ENCODE data around the gene CCHCR1.

CCHCR1 gene

DNA sequence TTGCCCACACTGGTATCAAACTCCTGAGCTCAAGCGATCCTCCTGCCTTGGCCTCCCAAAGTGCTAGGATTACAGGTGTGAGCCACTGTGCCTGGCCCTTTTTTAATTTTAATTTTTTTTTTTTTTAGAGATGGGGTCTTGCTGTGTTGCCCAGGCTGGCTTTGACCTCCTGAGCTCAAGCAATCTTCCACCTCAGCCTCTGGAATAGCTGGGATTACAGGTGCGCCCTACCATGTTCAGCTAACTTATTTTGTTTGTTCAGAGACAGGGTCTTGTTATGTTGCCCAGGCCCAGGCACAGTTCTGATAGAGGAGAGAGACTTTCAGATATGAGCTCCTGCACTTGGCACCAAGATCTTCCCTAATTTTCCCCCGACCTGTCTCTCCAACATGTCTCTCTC, 26.9 kb downstream of the CCHCR1 start:
- no peak for DNase-seq (ENCODE audit: low read depth in 2 of 2)

DNA sequence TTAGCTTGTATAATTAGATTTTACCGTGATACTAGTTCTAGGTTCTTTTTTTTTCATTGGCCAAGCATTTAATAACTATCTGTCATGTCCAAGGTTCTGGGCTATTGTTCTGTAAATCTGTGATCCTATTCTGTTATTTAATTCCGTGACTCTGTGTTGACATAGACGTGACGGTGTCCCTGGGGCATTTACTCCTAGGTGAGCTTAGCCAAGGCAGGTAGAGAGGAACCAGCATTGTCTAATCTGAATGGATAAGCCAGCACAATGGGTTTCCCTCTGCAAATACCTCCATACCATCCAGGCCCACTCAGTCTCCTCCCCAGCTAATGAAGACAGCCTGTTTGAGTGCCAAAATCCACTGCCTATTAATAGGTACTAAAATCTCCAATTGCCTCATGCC, 28.5 kb downstream of the CCHCR1 start:
- DNase-seq (ENCODE audit: low read depth in 2 of 2) = no peak

DNA sequence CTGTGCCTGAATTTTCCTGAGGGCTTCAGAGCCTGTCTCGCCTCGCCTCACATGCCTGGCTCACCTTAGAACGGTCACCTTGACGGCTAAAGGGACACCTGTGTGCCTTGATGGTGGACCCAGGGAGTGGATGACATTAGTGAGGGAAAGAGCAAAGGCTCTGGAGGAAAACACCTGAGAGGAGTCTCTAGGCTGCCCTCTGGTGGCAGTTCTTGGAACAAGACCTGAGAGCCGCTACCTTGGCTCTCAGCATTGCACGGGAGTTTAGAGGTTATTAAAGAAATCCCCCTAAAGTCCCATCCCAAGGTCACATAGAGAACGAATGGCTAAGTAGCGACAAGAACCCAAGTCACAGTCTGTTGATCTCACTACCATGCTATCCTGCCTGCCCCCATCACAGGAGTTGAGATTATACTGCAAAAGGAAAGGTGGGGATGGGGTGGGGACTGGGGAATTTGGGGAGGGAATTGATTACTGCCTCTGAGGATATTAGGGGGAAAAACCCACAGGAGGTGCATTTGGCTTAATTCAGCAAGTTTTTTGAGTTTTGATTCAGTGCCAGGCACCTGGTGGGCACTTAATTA, 29.4 kb downstream of the CCHCR1 start:
- peak; percentile 50 to 70 for DNase-seq (ENCODE audit: low read depth in 2 of 2)

DNA sequence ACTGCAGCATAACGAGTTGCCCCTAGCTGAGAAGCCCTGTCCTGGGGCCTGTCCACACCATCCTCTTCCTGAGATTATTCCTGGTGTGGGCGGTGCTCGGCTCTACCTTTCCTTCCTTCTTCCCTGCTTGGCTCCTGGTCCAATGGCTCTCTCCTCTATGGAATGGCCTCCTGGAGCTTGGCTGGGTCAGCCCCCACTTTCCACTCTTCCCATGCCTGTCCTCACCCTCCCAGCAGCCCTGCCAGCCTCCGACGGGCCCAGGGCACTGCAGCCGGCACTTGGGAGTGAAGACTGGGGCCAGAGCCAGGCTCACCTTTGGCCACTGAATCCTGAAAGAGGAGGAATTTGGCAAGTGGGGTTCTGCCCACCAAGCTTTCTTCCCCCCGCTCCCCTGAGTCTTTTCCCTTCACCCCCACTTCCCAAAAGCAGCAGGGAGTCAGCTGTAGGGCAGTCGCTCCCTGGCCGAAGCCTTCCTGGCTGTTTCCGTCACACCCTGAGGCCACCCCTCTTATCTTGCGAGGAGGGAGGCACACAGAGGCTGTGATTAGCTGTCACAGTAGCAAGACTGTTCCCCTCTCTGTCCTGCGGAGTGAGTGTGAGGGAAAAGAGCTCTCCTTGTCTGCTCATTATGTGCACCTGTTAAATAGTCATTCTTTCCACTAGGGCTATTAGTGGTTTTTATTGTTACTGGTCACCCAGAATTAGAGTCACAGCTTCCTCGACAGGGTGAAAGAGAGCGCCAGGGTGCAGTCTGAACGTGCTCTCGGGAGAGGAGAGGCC, 31.0 kb downstream of the CCHCR1 start:
- DNase-seq (ENCODE audit: low read depth in 2 of 2) = no peak

DNA sequence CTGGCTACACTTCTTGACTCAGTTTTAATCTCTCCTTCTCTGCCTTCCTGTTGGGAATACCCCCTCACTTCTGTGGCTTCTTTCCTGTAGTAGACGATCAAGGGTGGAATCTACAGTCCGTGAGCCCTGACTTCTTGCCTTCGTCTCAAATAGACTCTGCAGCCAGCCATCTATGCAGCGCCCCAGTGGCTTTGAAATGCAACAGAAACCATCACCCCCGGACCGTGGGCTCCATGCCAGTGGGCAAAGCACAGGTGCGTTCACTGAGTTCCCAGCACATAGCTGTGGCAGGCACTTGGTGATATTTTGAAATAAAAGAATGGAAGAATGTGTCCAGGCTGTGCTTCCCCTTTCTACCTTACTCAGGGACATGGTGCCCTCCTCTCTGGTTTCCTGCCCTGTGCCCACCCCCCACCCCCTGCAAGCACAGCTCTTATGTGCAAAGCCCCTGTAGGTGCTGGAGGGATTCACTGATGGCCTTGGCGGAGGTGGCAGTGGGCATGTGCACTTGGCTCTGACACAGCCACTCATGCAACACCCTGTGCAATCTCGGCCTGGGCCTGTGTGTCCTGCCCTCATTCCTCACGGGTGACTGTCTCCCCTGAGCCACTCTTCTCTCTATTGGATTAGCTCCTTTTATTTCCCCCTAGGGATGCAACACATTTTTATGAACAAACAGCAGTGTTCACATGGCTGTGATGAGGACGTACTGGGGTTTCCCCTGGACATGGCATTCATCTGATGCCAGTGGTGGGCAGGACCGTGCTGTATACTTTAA, 31.8 kb downstream of the CCHCR1 start:
- DNase-seq (ENCODE audit: low read depth in 2 of 2) = no peak

DNA sequence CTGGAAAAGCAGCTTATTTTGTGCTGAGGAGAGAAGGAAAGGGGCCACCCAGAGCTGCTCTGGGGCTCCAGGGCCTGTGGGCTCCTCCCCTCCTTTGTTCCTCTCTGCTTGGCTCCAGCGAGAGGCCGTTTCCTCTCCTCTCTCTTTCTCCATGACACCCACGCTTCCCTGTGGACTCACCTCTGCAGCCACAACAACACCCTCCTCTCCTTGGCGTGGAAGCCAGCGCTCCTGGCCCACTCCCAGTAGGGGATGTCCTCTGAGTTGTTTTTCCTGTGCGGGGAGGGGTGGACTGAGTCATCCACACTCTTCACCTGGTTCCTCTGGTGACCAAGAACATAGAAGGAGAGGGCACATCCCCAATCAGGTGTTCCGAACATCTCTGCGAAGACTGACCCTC, 32.4 kb downstream of the CCHCR1 start:
- DNase-seq (ENCODE audit: low read depth in 2 of 2) = no peak

DNA sequence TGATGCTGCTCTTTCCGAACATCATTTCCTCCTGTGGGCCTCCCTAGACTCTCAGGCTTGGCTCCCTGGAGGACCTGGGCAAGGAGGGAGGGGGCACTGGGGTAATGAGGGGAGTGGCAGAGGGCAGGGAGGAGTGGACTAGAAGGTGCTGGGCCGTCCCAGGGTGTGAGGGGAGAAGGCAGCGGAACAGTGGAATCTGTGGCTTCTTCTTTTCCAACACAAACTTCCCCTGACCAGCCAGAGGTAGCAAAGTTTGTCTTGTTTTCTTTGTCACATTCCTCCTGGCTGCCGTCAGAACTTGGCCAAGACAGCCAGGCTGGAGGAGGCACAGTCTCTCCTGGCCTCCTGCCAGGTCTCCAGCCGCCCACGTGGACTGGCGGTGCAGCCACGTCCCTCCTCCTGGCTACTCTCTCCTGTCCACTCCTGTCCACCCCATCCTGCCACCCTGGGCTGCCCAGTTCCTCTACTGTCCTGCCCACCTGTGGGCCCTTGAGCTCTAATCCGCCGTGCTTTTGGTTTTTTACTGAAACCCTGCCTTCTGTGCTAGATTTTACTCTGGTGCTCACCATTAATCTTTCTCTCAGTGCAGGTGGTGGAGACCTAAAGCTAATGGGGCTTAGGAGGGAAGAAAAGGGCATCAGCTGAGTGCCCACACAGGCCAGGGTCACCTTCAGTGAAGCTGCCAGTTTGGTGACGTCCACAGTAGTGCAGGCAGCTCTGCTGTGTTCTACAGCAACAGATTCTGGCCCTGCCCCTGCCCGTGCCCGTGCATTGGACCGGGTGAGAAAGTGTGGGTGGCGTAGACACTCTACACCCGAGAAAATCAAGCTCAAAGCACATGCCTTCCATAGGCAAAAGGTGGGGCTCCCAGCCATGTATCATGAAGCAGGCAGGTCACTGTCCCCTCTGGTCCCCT, 34.6 kb downstream of the CCHCR1 start:
- DNase-seq (ENCODE audit: low read depth in 2 of 2) = no peak

DNA sequence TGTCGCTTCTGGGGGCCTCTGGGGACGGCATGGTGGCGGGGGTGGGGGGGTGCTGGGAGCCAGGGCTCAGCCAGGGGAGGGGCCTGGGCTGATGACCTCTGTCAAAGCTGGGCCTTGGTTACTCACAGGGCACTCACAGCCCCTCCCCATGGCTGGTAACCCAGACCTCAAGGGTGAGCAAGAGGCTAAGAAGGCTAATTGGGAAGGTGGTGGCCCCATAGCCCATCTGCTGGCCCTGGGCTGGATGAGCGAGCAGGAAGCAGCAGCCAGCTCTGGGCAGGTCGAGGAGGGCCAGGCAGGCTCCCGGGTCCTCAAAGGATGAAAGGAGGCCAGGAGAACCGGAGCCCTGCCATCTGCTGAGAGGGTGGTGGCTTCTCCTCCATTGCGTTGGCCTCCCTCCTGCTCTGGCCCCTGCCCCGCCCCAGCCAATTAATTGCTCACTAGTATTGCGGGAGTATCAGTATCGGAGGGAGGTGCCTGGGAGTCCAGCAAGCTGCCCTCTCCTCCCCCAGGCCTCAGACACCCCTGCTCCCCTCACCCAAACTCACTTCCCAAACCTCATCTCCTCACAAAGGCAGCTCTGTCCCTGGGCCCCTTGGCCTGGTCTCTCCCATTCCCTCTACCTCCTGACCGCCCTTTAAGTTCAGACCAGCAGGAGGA, 36.3 kb downstream of the CCHCR1 start:
- DNase-seq (ENCODE audit: low read depth in 2 of 2) = no peak

DNA sequence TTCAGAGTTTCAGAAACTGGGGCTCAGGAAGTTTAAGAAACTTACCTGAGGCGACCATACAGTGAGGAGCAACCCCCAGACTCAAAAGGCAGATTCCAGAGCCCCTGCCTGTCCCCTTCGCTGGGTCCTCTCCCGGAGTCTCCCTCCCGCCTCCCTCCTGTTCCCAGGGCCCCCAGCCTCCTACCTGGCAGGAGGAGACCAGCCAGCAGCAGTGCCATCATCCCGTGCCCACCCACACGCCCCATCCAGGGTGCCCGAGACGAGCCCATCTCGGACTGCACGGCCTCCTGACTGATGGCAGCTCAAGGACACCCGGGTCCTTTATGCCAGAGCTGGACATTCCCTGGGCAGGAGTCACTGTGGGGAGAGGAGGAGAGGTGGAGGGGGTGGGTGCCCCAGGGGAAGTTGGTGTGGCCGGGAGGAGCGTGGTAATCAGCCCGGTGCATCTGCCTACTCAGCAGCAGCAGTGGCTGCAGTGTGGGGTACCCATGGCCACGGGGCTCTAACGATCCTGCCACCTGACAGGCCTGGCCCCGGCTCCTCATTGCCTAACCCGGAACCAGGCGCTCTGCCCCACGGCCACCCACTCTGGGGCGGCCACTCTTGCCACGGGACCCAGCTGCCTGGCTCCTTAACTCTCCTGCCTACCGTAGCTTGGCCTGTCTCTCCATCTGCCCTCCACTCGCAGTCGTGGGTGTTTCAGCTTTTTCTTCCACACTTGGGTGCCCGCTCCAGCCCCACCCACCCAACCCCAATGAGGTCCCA, 37.3 kb downstream of the CCHCR1 start, which contains the start of gene CDSN:
Gene CDSN, minus strand, starts transcription at position 296 of the 765 bp plus-strand sequence. Its CDS starts 27 bp downstream, at position 269.
- DNase-seq (ENCODE audit: low read depth in 2 of 2) = no peak

DNA sequence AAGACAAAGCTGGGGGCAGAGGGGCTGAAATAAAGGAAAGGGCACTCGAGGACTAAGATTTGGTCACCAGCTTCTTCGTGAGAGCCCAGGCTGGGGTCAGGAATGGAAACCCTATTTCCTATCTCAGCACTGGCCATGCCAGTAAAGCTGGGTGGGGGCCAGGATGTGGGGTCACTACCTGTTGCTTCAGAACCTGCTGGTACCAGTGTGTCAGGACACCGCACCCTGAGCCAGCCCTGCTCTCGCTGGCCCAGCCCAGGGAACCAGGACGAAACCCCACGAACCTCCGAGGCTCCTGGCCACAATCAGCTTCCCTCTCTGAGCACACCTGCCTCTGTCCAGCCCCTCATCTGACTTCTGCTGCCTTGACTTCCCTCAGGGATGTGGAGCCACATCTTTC, 39.4 kb downstream of the CCHCR1 start:
- no peak for DNase-seq (ENCODE audit: low read depth in 2 of 2)

DNA sequence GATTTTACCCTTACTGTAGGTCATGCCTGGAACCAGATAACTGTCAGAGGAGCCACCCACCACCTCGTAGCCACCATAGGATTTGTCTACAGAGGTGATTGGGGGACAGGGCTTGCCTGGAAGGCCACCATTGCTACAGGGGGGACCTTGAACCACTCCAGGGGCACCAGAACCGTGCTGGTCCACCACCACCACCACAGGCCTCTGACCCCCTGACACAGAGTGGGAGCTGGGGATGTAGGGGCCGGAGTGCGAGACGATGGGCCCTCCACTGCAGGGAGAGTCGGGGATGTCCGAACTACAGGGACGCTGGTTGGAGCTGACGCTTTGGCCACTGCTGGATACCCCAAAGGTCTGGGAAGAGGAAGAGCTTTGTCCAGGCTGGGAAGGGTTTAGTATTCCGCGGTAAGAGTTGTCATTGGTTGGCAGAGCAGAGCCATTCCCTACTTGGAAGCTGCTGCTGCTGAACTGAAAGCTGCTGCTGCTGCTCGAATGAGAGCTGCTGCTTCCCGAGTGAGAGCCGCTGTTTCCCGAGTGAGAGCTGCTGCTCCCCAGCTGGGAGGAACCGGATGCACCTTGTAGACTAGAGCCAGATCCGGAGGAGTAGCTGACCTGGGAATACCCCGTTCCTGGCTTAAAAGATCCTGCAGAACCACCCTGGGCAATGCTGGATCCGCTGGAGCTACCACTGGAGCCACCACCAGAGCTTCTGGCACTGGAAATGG, 40.8 kb downstream of the CCHCR1 start:
- no peak for DNase-seq (ENCODE audit: low read depth in 2 of 2)

DNA sequence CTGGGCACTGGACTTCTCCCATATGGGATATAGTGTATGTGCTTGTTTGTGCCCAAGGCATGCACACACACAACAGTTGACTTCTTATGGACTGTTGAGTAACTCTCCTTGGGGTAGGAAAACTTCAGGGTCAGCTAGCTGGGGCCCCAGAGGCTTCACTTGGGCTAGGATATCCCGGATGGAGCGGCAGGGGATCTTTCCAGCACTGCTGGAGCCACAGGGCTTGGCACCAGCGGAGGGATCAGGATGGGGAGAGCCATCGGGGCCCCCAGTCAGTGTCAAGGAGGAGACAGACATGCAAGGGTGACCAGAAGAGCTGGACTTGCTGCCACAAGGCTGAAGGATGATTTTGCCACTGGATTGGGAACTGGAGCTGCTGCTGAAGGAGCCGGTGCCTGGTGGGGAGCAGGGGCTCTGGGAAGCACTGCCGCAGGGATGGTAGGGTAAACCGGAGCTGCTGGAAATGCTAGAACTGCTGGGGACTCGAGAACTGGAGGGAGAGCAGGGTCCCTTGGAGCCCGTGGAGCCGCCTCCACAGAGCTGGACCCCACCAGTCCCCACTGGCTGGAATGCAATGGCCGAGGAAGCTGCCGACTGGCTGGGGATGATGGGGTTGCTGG, 41.6 kb downstream of the CCHCR1 start:
- DNase-seq (ENCODE audit: low read depth in 2 of 2) = no peak

DNA sequence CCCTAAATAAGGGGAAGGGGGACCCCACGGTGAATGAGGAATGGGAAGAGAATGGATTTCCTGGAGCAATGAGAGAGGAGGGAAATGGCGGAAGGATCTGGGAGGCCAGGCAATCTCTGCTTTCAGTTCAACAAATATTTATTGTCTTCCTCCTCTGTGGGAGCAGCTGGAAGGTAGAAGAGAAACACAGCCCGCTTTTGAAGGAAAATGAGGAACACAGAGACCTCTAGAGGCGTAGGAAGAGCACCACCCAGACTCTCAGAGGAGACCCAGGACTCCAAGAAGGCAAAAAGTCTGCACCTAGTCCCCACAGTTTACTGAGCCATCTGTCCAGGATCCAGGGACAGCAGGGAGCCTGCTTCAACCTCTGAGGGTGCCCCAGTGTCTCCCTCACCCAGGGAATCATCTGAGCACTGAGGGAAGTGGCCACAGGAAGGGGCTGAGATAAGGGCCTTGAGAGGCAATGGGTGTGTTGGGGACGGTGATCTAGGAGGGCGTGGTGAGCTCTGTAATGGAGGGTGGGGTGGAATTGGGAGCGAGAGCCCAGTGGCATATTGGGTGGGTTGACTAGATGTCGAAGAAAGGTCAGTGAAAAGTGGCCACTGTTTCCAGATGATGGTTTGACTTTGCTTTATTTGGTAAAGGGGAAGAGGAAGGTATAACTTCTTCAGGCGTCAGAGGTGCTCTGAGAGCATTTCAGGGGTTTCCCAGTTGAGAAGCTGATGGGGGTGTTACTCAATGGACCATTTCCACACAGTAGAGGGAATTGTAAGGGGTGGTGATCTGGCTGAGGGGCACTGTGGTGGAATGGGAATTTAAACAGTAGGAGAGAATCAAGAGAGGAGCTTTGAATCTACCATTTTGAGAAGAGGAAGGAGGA, 42.4 kb downstream of the CCHCR1 start:
- DNase-seq (ENCODE audit: low read depth in 2 of 2) = no peak

DNA sequence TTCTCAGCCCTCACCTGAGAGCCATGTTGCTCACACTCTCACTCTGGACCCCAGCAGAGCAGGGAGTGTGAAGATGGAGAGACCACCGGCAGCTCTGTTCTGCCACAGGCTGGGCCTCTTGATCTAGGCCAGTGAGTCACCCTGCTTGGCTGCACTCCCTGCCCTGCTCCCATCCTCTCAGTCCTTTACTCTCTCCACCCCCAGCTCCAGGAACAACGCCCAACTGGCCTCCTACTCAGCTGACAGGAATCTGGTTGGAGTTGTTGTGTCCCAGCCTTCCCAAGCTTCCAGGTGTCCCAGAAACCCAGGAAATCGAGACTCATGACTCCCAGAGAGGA, 43.1 kb downstream of the CCHCR1 start, which contains the start of gene PSORS1C1:
Gene PSORS1C1, plus strand, starts transcription at position 260 of the 338 bp plus-strand sequence. CDS start 14,833 bp downstream, outside the sequence.
- DNase-seq (ENCODE audit: low read depth in 2 of 2) = no peak

DNA sequence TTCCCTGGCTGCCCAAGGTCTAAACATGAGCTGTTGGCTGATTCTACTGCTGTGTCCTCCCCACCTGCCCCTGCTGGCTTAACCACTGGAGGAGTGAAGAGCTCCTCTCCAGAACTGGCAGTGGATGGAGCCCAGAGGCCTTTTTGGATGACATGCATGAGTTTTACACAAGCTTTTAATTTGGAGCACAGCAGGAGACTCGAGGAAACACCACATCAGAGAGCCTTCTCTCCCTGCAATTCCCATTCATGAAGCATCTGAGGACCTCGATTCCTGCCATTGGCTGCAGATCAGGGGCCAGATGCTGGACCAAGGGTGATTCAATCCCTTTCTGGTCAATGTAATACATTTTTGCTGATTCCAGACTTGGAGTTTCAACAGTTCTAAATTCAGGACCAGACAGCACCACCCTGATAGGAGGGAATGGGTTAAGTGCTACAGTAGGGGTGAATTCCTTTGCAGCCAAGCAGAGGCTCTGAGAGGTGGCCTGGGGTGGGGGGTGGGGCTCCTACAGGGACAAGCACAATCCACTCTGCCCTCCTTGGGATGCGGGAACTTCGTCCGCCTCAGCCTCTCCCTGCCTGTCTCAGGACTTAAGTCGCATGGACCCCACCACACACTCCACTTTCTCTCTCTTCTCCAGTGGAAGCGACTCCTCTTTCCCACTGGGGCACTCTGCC, 43.6 kb downstream of the CCHCR1 start:
- DNase-seq (ENCODE audit: low read depth in 2 of 2) = no peak

DNA sequence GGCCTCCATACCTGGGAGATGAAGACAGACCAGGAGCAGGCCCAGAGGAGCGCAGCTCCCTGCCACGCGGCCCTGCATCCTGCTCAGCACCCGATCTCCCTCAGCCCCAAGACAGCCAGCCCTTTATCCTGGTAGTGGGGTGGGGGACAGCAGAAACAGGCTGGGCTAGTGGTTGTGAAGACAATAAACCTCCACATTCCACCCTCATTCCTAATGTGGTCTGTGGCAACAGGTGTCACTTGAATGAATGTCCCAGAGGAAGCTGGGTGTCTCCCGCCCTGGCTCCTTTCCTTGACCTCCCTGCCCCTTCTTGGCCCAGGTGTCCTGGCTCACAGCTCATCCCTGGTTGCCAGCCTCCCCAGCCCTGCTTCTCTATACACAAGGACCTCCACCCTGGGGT, 45.1 kb downstream of the CCHCR1 start, which contains the start of gene C6orf15:
Gene C6orf15, minus strand, starts transcription at position 98 of the 400 bp plus-strand sequence. Its CDS starts 20 bp downstream, at position 78.
- DNase-seq (ENCODE audit: low read depth in 2 of 2) = no peak

DNA sequence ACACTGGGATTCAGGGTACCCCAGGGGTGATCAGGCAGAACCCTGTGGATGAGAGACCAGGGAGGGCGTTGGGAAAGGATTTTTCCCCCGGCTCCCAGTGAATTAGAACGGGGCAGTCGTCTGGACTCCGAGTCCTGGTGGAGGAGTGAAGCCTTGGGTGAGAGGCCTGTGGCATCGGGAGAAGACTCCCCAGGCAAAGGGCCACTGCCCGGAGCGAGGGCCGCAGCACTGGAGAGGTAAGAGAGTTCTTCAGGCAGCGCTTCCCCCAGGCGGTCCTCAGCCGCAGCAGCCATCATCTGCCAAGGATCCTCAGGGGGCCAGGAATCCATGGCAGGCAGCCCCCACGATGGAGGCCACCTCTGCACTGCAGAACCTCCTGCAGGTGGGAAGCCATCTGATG, 45.9 kb downstream of the CCHCR1 start:
- DNase-seq (ENCODE audit: low read depth in 2 of 2) = no peak

All from activated CD4-positive, alpha-beta T cell treated with anti-CD3 and anti-CD28 coated beads for 24 hours (primary cell).